Caki2 (cell line): ENCODE results near the gene SFT2D1. TPM values are rescaled to one million over a fixed set of nuclear protein-coding genes. Genes with fewer than 3 reads are reported as not detected.

ENCODE experiments used
- DNase-seq: peaks from one replicate; pipeline ENCODE4 v3.0.0-alpha.2; 2015; ENCODE audit warnings: low read depth
- in situ Hi-C: cut with HindIII; loops from 2 replicates; pipeline ENCODE4 v1.10.0; 2016; ENCODE audit warnings: low sequenced_read_pairs, low pct_unique_long_range_greater_than_20kb, mixed read lengths
- total RNA-seq: library from RNA; depleted of rRNA; stranded (reverse); fragments of >200 nt; shearing (Covaris generic); gene quantifications from 2 replicates; pipeline ENCODE4 v1.2.3, GENCODE V29; 2014; ENCODE audit warnings: low replicate concordance

The SFT2D1 gene
- total RNA-seq, 1 experiment from 2014 or later: 23.1 TPM

- in situ Hi-C loops: no loop called here
- DNase-seq: peak; percentile 3
These were observed 28.9 kb downstream of the SFT2D1 start for GRCh38 chr6:166313255-166314070.

- in situ Hi-C loops: no loop called here
- no peak for DNase-seq
These were observed 29.5 kb downstream of the SFT2D1 start for GRCh38 chr6:166312832-166313231.

- in situ Hi-C loops: no loop called here
- DNase-seq: no peak
These were observed 31.7 kb downstream of the SFT2D1 start for GRCh38 chr6:166310634-166311033.

DNA sequence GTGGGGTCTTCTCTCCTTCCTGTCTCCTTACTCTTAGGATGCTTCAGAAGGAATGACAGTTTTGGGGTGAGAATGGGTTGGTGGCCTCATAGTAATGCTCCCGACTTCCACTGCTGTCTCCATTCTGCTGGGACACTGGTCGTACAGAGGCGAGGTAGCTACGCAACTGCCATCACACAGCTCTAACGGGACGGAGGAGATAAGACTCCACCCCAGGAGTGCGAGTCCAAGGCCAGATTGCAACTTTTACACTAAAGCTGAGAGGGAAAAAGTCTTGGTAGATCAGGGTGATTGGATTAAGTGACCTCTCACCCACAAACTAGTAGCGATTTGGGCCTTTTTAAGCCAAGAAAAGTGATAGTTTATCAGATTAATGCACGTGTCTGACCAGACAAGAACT, 32.4 kb downstream of the SFT2D1 start:
- in situ Hi-C loops: no loop called here
- no peak for DNase-seq

GRCh38 chr6:166308769-166309589, 33.4 kb downstream of the SFT2D1 start:
- in situ Hi-C loops: no loop called here
- no peak for DNase-seq

DNA sequence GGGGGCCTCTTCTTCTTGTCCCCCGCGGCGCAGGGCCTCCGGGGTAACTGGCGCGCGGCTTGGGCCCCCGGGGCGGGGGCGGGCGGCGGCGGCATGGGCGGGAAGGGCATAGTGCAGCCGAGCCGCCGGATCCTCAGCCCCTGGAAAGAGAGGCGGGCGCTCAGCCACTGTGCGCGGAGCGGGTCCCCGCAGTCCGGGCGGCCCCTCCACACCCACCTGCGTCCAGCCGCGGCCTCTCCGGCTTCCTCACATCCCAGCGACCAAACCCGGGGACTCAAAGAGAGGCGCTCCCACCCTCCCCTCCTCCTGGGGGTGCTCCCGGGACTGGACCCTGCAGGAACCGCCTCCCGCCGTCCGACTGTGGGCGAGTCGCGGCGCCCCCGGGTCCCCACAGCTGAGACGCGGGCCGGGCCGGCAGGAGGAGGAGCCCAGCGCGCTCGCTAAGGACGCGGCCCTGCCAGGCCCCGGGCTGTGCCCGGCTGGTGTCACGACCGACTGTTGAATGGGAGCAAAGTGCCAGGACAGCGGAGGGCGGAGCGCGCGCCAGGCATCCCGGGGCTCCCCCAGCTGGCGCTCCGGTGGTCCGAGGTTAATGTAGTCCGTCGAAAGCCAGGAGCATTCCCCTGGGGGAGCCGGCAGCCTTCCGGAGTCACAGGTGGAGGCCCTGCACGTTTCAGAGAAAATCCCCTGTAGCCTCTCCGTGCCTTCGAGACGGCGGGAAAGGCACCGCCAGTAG, 34.1 kb downstream of the SFT2D1 start, which contains the start of gene PRR18:
Gene PRR18 (minus strand): TSS at position 360 of the 736 bp plus-strand sequence. CDS start 250 bp downstream, at position 110.
- in situ Hi-C loops: no loop called here
- DNase-seq: no peak

DNA sequence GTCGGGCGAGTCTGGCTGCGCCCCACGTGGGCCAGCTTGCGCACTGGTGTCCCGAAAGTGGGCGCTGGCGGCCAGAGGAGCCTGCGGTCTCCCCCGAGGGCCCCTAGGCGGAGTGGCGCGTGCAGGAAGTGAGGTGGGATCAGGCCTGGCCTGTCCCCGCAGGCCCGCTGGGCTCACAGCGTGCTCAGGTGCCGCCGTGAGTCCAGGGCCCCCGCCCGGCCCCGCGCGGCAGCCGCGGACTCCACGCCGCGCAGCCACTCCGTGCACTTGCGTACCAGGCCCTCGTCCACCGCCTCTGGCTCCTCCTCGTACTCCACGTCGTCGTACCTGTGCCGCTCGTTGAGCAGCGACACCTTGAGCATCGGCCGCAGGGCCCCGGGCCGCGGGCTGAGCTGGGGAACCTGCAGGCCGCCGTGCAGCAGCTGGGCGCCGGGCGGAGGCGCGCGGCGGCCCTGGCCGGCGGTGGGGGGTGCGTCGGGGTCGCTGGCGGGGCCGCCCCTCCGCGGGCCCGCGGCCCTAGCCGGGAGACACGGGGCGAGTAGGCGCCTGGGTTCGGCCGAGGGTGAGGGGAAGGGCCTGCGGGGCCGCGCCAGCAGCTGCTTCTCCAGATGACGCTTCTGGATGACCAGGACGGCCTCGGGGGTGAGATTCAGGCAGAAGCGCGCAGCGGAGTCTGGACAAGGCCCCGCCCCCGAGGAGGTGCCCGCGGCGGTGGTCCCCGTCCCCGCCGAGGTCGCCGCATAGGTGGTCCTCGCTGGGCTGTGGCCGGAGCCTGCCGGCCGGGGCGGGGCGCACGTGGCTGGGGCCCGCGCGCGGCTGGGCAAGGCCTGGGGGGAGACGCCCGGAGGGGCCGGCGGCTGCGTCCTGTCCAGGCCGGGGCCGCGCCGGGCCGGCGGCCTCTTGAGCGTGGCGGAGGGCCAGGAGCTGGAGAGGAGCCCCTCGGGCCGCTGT, 35.0 kb downstream of the SFT2D1 start:
- in situ Hi-C loops: no loop called here
- DNase-seq: no peak

DNA sequence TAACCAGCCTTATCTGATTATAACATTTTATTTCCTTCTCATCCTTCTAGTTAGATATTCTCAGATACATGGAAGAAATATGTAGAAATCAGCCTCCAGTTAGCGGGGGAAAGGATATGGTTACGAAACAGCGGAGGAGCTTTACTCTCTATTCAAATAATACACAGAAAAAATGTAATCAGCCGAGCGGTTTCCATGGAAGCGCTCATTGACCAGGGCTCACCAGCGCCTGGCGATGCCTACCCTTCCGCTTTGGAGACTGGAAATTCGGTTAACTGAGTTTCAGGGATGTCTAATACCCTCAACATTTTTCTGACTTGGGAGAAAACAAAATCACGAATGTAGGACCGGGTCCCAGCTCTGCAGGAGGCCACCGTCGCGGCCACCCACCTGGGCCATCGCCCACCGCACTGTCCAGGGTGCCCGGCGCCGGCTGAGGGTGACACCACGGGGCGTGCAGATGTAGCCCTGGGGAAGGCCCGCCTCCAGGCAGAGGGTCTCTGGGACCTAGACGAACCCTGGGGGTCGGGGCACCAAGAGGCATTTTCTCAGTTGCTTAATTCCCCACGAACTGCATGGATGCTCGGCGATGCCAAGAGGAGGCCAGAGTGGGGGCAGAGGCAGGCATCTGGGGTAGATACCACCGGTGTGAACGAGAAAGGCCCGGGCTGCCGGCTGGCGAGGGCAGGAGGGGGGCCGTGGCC, 35.8 kb downstream of the SFT2D1 start:
- in situ Hi-C loops: no loop called here
- DNase-seq: no peak

DNA sequence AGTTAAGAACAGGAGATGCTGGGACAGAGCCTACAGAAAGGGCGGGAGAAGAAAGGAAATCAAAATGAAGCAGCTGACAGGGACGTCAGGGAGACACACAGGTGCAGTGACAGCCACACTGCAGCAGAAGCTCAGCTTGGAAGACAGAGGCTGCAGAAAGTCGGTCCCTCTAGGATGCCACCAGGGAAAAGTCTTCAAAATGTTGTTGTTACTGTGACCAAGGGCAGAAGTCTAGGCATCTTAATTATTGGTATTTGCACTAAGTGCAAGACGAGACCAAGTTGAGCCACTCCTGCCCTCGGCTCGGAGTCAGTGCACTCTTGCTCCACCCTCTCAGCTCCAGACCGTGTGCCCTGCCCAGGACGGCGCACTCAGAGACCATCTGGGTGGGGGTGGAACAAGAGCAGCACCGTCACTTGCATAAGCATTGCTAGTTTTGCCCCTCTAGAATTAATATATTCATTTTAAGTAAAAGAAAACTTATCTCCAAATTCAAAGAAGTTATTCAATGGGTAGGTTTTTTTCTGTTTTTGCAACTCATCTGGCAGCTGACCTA, 36.7 kb downstream of the SFT2D1 start:
- in situ Hi-C loops: no loop called here

DNA sequence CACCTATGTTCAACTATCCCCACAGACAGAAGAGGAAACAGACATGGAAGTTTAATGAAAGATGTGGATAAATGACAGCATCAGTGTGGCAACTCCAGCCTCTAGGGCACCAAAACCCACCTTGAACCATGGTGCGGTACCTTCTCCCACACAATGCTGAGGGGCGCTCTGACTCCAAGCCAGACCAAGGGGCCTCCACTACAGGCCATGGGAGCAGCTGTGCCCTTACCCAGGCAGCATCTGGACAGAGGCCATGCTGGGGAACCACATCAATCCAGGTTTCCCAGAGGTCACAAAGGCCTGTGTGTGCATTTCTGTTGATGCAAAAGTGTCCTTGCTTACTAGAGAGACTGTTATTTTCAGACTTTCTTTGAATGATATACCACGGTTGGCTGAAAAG, 38.2 kb downstream of the SFT2D1 start:
- in situ Hi-C loops: no loop called here

More for the DNA sequence above, 36.7 kb downstream of the SFT2D1 start:
- no peak for DNase-seq

GRCh38 chr6:166301611-166302529, 40.5 kb downstream of the SFT2D1 start:
- DNase-seq: no peak

More for the DNA sequence above, 38.2 kb downstream of the SFT2D1 start:
- no peak for DNase-seq

GRCh38 chr6:166300357-166300987, 41.9 kb downstream of the SFT2D1 start:
- in situ Hi-C loops: no loop called here
- no peak for DNase-seq

More at GRCh38 chr6:166301611-166302529, 40.5 kb downstream of the SFT2D1 start:
- in situ Hi-C loops: no loop called here

DNA sequence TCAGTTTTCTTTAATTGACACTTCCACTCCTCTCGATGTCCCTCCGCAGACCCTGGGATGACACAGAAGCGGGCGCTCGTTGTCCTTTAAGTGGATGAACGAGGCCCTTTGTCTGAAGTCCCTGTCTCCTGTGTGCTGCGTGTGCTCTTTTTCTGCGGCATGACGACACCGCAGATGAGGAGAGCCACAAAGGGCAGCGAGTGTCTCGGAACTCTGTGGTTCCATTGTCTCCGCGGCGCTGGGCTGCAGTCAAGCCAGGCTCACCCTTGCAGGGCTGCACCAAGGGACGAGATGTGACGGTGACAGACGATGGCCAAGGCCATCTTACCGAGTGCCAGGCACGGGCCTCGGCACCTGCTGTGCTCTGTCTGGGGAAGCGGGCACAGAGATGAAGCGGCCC, 44.7 kb downstream of the SFT2D1 start:
- DNase-seq: no peak
- in situ Hi-C loops: no loop called here

GRCh38 chr6:166296035-166296883, 46.1 kb downstream of the SFT2D1 start:
- in situ Hi-C loops: no loop called here
- no peak for DNase-seq
